Measurements from ENCODE around the gene GCFC2.

- TF ChIP-seq EZH2phosphoT487 (IDR thresholded peaks at IDR 0.05; ENCODE audit: insufficient read depth, low read depth) (no peak), EZH2 (IDR thresholded peaks at IDR 0.05; ENCODE audit: insufficient read depth, poor library complexity, severe bottlenecking) (no peak)
These were observed 90.6 kb downstream of the GCFC2 start for GRCh38 chr2:75619956-75620740.
